Measurements from ENCODE around the gene CD3G.

DNA sequence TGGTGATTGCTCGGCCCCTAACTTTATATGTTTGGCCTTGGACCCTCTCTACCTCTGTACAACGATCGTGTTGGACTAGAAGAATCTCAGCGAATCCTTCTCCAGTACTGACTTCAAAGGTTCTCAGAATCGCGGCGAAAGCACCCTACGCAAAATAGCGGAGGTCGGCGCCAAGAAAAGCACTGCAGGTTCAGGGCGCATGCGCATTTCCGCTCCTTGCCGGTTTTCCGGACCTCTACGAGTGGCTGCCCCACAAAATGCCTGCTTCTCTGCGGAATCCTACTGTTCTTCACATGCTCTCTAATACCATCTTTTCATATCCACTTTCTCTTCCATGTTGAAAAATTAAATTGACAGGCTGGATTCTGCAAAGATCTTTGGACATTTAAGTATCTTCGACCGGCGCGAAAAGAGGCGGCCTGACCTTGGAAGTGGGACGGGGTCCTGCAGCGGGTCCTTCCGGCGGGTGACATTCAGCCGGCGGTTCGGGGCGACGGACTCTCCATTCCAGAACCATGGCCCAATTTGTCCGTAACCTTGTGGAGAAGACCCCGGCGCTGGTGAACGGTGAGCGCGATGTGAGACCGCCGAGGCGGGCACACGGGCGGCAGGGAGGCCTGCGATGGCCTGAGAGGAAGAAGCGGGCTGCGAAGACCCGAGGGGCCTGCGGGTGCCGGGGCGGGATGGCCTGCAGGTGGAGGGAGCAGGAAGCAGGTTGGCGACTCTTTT is 57.2 kb downstream of the CD3G start, which contains the start of gene ATP5MG:
- TF ChIP-seq, protein P1, sequence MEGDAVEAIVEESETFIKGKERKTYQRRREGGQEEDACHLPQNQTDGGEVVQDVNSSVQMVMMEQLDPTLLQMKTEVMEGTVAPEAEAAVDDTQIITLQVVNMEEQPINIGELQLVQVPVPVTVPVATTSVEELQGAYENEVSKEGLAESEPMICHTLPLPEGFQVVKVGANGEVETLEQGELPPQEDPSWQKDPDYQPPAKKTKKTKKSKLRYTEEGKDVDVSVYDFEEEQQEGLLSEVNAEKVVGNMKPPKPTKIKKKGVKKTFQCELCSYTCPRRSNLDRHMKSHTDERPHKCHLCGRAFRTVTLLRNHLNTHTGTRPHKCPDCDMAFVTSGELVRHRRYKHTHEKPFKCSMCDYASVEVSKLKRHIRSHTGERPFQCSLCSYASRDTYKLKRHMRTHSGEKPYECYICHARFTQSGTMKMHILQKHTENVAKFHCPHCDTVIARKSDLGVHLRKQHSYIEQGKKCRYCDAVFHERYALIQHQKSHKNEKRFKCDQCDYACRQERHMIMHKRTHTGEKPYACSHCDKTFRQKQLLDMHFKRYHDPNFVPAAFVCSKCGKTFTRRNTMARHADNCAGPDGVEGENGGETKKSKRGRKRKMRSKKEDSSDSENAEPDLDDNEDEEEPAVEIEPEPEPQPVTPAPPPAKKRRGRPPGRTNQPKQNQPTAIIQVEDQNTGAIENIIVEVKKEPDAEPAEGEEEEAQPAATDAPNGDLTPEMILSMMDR (IDR thresholded peaks at IDR 0.05; ENCODE audit: borderline replicate concordance, extremely low read depth, low read length, poor library complexity, severe bottlenecking) = no peak
- TF ChIP-seq EZH2 (IDR thresholded peaks at IDR 0.05; ENCODE audit: borderline replicate concordance, low read depth, low read length, severe bottlenecking) = no peak

Measured in DND-41 (cell line).